Activated CD8-positive, alpha-beta T cell treated with anti-CD3 and anti-CD28 coated beads for 36 hours (primary cell): ENCODE measurements around the gene TRIP10. TPM values are rescaled to one million over a fixed set of nuclear protein-coding genes. Genes with fewer than 3 reads are reported as not detected.

Source experiments
- ATAC-seq: fragments of 200-7000 bp; cut with Tn5 transposase; one replicate; pipeline ENCODE4 v1.10.0; 2021; ENCODE audit warnings: mild to moderate bottlenecking, moderate library complexity
- CTCF ChIA-PET: fragments of 350-600 bp; sonication (Branson Sonifier 250); formaldehyde crosslinking; loops from one replicate; lab custom pipeline; 2021; ENCODE audit warnings: antibody characterized with exemption; lab: Charles Lee
- POLR2A ChIA-PET: fragments of 350-600 bp; sonication (Branson Sonifier 250); formaldehyde crosslinking; loops from one replicate; lab custom pipeline; 2021; ENCODE audit warnings: antibody characterized with exemption; lab: Charles Lee
- DNase-seq: peaks from one replicate; pipeline ENCODE4 v3.0.0-alpha.2; 2020
- H3K27ac Mint-ChIP-seq: one replicate; pipeline ENCODE4 v1.8.0; 2021; ENCODE audit warnings: mild to moderate bottlenecking, mixed read lengths
- H3K27me3 Mint-ChIP-seq: one replicate; pipeline ENCODE4 v1.8.0; 2021; ENCODE audit warnings: mixed read lengths
- H3K36me3 Mint-ChIP-seq: one replicate; pipeline ENCODE4 v1.8.0; 2021; ENCODE audit warnings: low read depth, mixed read lengths
- H3K4me1 Mint-ChIP-seq: one replicate; pipeline ENCODE4 v1.8.0; 2021; ENCODE audit warnings: low read depth, mixed read lengths
- H3K4me3 Mint-ChIP-seq: one replicate; pipeline ENCODE4 v1.8.0; 2021; ENCODE audit warnings: mild to moderate bottlenecking, moderate library complexity, mixed read lengths
- H3K9me3 Mint-ChIP-seq: one replicate; pipeline ENCODE4 v1.8.0; 2021; ENCODE audit warnings: mixed read lengths
- intact Hi-C: fragments of 100-400 bp; cut with micrococcal nuclease; formaldehyde crosslinking; loops from one replicate; pipeline ENCODE4 v1.10.0; 2022
- total RNA-seq, 2 experiments: library from RNA; stranded (reverse); gene quantifications; one replicate each; pipeline ENCODE4 v1.2.3, GENCODE V29; 2021
- TF ChIP-seq, protein P1 (sequence below): fragments of 200-600 bp; IDR thresholded peaks from one replicate; pipeline ENCODE4 v1.8.0; 2022; ENCODE audit warnings: antibody characterized with exemption, mild to moderate bottlenecking

The TRIP10 gene
- total RNA-seq, 2 experiments from 2014 or later: 33.8 to 34.3 TPM

DNA sequence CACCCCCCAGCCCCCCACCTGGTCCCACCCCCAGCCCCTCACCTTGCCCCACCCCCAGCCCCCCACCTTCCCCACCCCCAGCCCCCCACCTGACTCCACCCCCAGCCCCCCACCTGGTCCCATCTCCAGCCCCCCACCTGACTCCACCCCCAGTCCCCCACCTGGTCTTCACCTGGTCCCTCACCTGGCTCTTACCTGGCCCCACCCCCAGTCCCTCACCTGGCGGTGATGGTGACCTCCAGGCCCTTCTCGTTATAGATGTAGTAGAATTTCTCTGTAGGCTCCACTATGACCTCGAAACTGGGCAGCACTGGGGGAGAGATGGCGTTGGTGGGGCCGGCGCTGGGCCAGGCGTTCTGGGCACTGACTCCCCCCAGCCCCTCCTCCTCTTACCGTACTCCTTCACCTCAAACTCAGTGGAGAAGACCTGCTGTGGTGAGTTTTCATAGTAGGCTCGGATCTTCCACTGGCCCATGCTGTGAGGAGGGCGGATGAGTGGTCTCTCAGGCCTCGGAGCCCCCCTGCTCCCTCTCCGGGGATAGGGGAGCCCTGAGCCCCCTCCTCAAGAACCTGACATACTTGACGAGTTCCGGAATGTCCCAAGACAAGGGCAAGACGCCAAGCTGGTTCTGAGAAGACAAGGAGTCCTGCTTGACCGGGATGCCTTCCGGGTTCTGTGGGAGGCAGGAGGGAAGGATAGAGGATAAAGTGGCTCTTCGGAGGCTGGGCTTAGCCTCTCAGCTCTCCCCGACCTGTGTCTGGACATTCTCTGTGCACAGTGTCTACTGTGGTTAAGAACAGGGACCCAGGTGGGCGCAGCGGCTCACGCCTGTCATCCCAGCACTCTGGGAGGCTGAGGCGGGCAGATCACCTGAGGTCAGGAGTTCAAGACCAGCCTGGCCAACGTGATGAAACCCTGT, 25.4 kb upstream of the TRIP10 start:
- Mint-ChIP-seq H3K36me3 (no peaks in the 10 kb centered on the region), H3K4me1 (peaks cover 15% of the 10 kb centered on the region), H3K9me3 (no peaks in the 10 kb centered on the region), H3K27ac (no peak overlapping the region), H3K4me3 (no peak overlapping the region), H3K27me3 (peaks cover 17% of the 10 kb centered on the region)
- TF ChIP-seq, protein P1, sequence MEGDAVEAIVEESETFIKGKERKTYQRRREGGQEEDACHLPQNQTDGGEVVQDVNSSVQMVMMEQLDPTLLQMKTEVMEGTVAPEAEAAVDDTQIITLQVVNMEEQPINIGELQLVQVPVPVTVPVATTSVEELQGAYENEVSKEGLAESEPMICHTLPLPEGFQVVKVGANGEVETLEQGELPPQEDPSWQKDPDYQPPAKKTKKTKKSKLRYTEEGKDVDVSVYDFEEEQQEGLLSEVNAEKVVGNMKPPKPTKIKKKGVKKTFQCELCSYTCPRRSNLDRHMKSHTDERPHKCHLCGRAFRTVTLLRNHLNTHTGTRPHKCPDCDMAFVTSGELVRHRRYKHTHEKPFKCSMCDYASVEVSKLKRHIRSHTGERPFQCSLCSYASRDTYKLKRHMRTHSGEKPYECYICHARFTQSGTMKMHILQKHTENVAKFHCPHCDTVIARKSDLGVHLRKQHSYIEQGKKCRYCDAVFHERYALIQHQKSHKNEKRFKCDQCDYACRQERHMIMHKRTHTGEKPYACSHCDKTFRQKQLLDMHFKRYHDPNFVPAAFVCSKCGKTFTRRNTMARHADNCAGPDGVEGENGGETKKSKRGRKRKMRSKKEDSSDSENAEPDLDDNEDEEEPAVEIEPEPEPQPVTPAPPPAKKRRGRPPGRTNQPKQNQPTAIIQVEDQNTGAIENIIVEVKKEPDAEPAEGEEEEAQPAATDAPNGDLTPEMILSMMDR: no peak
- ATAC-seq (no peak), DNase-seq (no peak)
- ChIA-PET CTCF (no interaction called here), POLR2A (no interaction called here)
- intact Hi-C loops: no loop called here

DNA sequence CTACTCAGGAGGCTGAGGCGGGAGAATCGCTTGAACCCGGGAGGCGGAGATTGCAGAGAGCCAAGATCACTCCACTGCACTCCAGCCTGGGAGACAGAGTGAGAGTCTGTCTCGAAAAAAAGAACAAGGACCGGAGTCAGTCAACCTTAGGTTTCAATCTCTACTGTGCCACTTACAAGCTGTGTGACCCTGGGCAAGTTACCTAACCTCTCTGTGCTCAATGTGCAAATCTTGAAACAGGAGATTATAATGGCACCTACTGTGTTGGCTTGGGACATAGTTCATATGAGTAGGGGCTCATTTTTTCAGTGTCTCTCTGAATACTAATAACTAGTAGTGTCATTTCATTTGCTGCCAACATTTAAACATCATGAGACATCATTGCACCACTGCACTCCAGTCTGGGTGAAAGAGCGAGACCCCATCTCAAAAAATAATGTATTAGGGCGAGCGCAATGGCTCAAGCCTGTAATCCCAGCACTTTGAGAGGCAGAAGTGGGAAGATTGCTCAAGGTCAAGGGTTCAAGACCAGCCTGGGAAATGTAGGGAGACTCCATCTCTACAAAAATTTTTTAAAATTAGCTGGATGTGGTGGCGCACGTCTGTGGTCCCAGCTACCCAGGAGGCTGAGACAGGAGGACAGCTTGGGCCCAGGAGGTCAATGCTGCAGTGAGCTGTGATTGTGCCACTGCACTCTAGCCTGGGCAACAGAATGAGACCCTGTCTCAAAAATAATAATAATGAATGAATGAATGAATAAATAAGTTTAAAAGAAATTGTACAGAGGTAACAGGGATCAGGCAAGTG, 24.5 kb upstream of the TRIP10 start:
- no peak overlapping the region for H3K27ac Mint-ChIP-seq
- H3K9me3 Mint-ChIP-seq: no peaks in the 10 kb centered on the region
- H3K36me3 Mint-ChIP-seq: no peaks in the 10 kb centered on the region
- DNase-seq (no peak), ATAC-seq (no peak)
- no peak overlapping the region for H3K4me3 Mint-ChIP-seq
- ChIA-PET POLR2A (no interaction called here), CTCF (interaction anchor here (0.9 to 1.7 kb wide), 2 partner anchors 83 to 150 kb away, joined by 3 to 4 read pairs; no protein-coding TSS in a partner anchor)
- H3K4me1 Mint-ChIP-seq: peaks cover 19% of the 10 kb centered on the region
- intact Hi-C loops: no loop called here
- TF ChIP-seq, protein P1: no peak
- peaks cover 10% of the 10 kb centered on the region for H3K27me3 Mint-ChIP-seq

DNA sequence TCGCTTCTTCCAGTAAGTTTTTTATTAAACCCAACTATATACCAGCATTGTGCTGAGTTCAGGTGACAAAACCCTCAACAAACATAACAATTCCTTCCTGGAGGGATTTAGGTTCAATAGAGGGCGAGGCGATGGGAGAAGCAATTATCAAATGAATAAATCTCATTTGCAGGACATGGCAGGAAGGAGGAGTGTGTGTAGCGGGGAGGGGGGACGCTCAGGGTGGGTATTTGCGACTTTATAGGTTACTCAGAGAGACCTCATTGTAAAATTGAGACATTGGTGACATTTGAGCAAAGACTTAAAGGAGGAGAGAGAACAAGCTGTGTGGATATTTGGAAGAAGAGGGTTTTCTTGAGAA, 22.9 kb upstream of the TRIP10 start:
- no peaks in the 10 kb centered on the region for H3K9me3 Mint-ChIP-seq
- no peaks in the 10 kb centered on the region for H3K36me3 Mint-ChIP-seq
- no peak overlapping the region for H3K27ac Mint-ChIP-seq
- POLR2A ChIA-PET: no interaction called here
- DNase-seq: no peak
- intact Hi-C loops: no loop called here
- peaks cover 12% of the 10 kb centered on the region for H3K4me1 Mint-ChIP-seq
- CTCF ChIA-PET: interaction anchor here (0.7 kb wide), 1 partner anchor 119 kb away, joined by 3 read pairs; no protein-coding TSS in a partner anchor
- ATAC-seq: no peak
- TF ChIP-seq, protein P1: no peak
- H3K27me3 Mint-ChIP-seq: no peaks in the 10 kb centered on the region
- H3K4me3 Mint-ChIP-seq: no peak overlapping the region

DNA sequence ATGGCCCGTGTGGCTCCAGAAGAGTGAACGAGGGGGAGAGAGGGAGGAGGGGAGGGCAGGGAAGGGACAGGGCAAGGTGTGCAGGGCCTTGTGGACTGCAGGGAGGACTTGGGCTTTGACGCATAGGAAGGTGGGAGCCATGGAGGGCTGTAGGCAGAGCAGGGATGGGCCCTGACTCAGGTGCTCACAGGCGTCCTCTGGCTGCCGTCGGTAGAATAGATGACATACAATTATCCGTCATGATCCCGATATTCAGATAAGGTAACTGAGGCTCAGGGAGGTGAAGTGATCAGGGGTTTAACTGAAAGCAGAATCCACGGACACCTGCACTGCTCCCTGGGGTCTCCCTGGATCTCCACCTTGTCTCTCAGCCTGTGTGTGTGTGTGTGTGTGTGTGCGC, 22.4 kb upstream of the TRIP10 start:
- Mint-ChIP-seq H3K27ac (no peak overlapping the region), H3K4me3 (no peak overlapping the region), H3K9me3 (no peaks in the 10 kb centered on the region), H3K36me3 (no peaks in the 10 kb centered on the region), H3K4me1 (peaks cover 12% of the 10 kb centered on the region), H3K27me3 (no peaks in the 10 kb centered on the region)
- DNase-seq: no peak
- intact Hi-C loops: no loop called here
- CTCF ChIA-PET: no interaction called here
- no peak for ATAC-seq
- TF ChIP-seq, protein P1: no peak
- POLR2A ChIA-PET: no interaction called here
